MM.1S (cell line): ENCODE data around the gene CYP1A1.
"Not testable (repeated sequence)": the region's sequence is repeated elsewhere in the genome, so short reads cannot be mapped to it uniquely, and the experiment has no call there.

Source experiments
- DNase-seq: peaks from one replicate; pipeline ENCODE4 v3.0.0-alpha.2; 2015
- H2AFZ ChIP-seq: fragments of 300-600 bp; sonication (generic); 2 replicates; pipeline ENCODE4 v1.6.0; 2016; ENCODE audit warnings: antibody characterized with exemption, low read length
- H3F3A ChIP-seq: fragments of 300-600 bp; sonication (generic); 2 replicates; pipeline ENCODE4 v1.6.1; 2016; ENCODE audit warnings: mild to moderate bottlenecking, antibody characterized with exemption, low read length, moderate library complexity, mixed read lengths; ENCODE audit not compliant: insufficient read depth
- H3K27ac ChIP-seq: fragments of 300-600 bp; sonication (generic); 2 replicates; pipeline ENCODE4 v1.5.1; 2016; ENCODE audit warnings: mild to moderate bottlenecking, low read length
- H3K27me3 ChIP-seq: fragments of 300-600 bp; sonication (generic); replicated peaks from 2 replicates; pipeline ENCODE4 v1.6.0; 2016; ENCODE audit warnings: low read length; ENCODE audit not compliant: insufficient read depth
- H3K36me3 ChIP-seq: fragments of 300-600 bp; sonication (generic); replicated peaks from 2 replicates; pipeline ENCODE4 v1.6.1; 2016; ENCODE audit warnings: mild to moderate bottlenecking, low read length, mixed read lengths; ENCODE audit not compliant: insufficient read depth
- H3K4me1 ChIP-seq: fragments of 300-600 bp; sonication (generic); 2 replicates; pipeline ENCODE4 v1.6.1; 2016; ENCODE audit warnings: low read length, mixed read lengths
- H3K4me2 ChIP-seq: fragments of 300-600 bp; sonication (generic); 2 replicates; pipeline ENCODE4 v1.6.0; 2016; ENCODE audit warnings: low read depth, low read length
- H3K4me3 ChIP-seq: fragments of 300-600 bp; sonication (generic); 2 replicates; pipeline ENCODE4 v1.5.1; 2016; ENCODE audit warnings: low read length, mixed read lengths
- H3K79me2 ChIP-seq: fragments of 300-600 bp; sonication (generic); 2 replicates; pipeline ENCODE4 v1.6.1; 2016; ENCODE audit warnings: mixed run types, low read length, mixed read lengths
- H3K9ac ChIP-seq: fragments of 300-600 bp; sonication (generic); 2 replicates; pipeline ENCODE4 v1.6.1; 2016; ENCODE audit warnings: low read length, mixed read lengths
- H3K9me2 ChIP-seq: fragments of 300-600 bp; sonication (generic); replicated peaks from 2 replicates; pipeline ENCODE4 v1.6.1; 2016; ENCODE audit warnings: mild to moderate bottlenecking, low read length, mixed read lengths; ENCODE audit not compliant: insufficient read depth
- H3K9me3 ChIP-seq: fragments of 300-600 bp; sonication (generic); replicated peaks from 2 replicates; pipeline ENCODE4 v1.6.1; 2016; ENCODE audit warnings: mild to moderate bottlenecking, low read length, mixed read lengths; ENCODE audit not compliant: insufficient read depth
- H4K20me1 ChIP-seq: fragments of 300-600 bp; sonication (generic); 2 replicates; pipeline ENCODE4 v1.6.1; 2016; ENCODE audit warnings: mild to moderate bottlenecking, low read length, moderate library complexity, mixed read lengths; ENCODE audit not compliant: insufficient read depth
- EZH2 ChIP-seq: fragments of 300-600 bp; sonication (generic); optimal IDR thresholded peaks from 2 replicates; pipeline ENCODE3; 2017; ENCODE audit warnings: low read depth, mild to moderate bottlenecking, antibody characterized with exemption, low read length, mixed read lengths
- EZH2phosphoT487 ChIP-seq: fragments of 300-600 bp; sonication (generic); IDR thresholded peaks from 2 replicates; pipeline ENCODE4 v1.6.1; 2018; ENCODE audit warnings: antibody characterized with exemption, low read length
- TF ChIP-seq, protein P1 (sequence below): fragments of 300-600 bp; sonication (generic); IDR thresholded peaks from 2 replicates; pipeline ENCODE4 v1.5.1; 2016; ENCODE audit warnings: antibody characterized with exemption, low read length, mixed read lengths

CYP1A1 gene

DNA sequence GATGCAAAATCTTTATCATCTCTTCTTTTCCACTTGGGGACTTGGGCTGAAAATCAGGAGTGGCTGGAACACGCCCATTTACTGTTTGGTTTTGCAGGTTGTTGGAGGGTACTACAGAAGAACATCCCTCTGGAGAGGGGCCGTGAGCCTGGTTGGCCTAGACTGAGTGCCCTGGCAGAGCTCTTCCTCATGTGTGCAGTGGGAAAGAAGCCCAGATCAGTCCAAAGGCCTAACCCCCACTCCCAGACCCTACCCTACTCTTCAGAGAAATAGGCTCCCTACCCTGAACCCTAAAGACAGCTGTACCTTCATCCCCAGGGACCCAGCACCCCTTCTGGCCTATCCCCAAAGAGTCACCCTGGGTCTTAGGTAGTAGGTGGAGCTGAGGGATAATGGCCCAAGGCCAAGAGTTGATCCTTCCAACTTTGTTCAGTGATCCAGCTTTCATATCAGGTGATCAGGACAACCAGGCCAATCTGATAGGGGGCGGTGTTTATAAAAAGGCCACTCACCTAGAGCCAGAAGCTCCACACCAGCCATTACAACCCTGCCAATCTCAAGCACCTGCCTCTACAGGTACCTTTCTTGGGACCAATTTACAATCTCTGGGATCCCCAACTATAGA is 23.1 kb upstream of the CYP1A1 start, which contains the start of gene CYP1A2:
TSS of gene CYP1A2 (plus strand) at position 524 of the 625 bp plus-strand sequence. CDS start 894 bp downstream, outside the sequence.
- TF ChIP-seq, protein P1, sequence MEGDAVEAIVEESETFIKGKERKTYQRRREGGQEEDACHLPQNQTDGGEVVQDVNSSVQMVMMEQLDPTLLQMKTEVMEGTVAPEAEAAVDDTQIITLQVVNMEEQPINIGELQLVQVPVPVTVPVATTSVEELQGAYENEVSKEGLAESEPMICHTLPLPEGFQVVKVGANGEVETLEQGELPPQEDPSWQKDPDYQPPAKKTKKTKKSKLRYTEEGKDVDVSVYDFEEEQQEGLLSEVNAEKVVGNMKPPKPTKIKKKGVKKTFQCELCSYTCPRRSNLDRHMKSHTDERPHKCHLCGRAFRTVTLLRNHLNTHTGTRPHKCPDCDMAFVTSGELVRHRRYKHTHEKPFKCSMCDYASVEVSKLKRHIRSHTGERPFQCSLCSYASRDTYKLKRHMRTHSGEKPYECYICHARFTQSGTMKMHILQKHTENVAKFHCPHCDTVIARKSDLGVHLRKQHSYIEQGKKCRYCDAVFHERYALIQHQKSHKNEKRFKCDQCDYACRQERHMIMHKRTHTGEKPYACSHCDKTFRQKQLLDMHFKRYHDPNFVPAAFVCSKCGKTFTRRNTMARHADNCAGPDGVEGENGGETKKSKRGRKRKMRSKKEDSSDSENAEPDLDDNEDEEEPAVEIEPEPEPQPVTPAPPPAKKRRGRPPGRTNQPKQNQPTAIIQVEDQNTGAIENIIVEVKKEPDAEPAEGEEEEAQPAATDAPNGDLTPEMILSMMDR: no peak
- TF ChIP-seq EZH2 (no peak), EZH2phosphoT487 (no peak)
- H3K27ac ChIP-seq: no peak within 1 kb of the TSS
- no peak within 1 kb of the TSS for H2AFZ ChIP-seq
- no peaks in the 10 kb centered on the region for H3K9me2 ChIP-seq
- H3K9me3 ChIP-seq: no peaks in the 10 kb centered on the region
- no peaks in the 10 kb centered on the region for H3K36me3 ChIP-seq
- no peak within 1 kb of the TSS for H3K4me3 ChIP-seq
- no peaks in the 10 kb centered on the region for H3K4me1 ChIP-seq
- H3K79me2 ChIP-seq: no peaks in the 10 kb centered on the region
- no peaks in the 10 kb centered on the region for H4K20me1 ChIP-seq
- no peak within 1 kb of the TSS for H3K9ac ChIP-seq
- no peak within 1 kb of the TSS for H3K4me2 ChIP-seq
- DNase-seq: no peak
- H3K27me3 ChIP-seq: no peaks in the 10 kb centered on the region; the same call in 1 of the 2 replicates
- H3F3A ChIP-seq: no peaks in the 10 kb centered on the region

DNA sequence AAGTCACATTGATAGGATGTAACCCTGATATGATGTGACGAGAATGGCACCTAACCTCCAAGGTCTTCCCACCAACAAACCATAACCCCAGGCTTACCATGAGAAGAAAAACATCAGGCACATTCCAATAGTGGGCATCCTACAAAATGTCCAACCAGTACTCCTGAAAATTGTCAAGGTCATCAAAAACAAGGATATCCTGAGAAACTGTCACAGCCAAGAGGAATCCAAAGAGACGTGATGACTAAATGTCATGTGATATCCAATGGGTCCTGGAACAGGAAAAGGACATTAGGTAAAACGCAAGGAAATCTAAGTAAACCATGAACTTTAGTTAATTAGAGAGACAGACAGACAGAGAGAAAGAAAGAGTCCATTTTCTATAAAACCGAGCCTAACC is 21.1 kb upstream of the CYP1A1 start:
- no peak for TF ChIP-seq EZH2phosphoT487
- TF ChIP-seq EZH2: no peak
- TF ChIP-seq, protein P1: no peak
- Histone ChIP-seq H2AFZ (no peak overlapping the region), H3F3A (no peaks in the 10 kb centered on the region), H3K27me3 (peaks cover 3% of the 10 kb centered on the region; the same call in 1 of the 2 replicates), H3K4me3 (no peak overlapping the region), H3K4me1 (no peaks in the 10 kb centered on the region), H3K9me2 (no peaks in the 10 kb centered on the region), H3K9ac (no peak overlapping the region), H4K20me1 (no peaks in the 10 kb centered on the region), H3K9me3 (no peaks in the 10 kb centered on the region), H3K4me2 (no peak overlapping the region), H3K79me2 (no peaks in the 10 kb centered on the region), H3K27ac (no peak overlapping the region), H3K36me3 (no peaks in the 10 kb centered on the region)
- no peak for DNase-seq

DNA sequence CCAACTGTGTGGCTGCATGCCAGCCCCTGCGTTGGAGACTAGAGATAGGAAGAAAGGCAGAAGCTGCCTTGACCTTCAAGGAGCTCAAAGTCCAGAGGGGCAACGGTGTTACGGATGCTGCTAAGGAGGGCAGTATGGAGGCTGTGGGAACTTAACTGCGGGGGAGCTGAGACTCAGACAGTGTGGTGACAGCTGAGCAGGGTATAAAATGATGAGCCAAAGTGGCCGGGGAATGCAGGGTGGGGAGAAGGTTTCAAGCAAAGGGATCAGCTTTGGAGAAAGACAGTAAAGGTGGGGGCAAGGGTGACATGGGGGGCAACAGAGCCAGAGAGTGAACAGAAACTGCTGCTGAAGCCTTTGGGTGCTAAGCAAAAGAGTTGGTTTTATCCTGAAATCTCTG is 17.1 kb upstream of the CYP1A1 start:
- H3K4me1 ChIP-seq: no peaks in the 10 kb centered on the region
- H3K79me2 ChIP-seq: no peaks in the 10 kb centered on the region
- H3F3A ChIP-seq: no peaks in the 10 kb centered on the region
- H3K9ac ChIP-seq: no peak overlapping the region
- no peak overlapping the region for H3K4me2 ChIP-seq
- no peak for TF ChIP-seq EZH2phosphoT487
- TF ChIP-seq, protein P1: no peak
- no peak for TF ChIP-seq EZH2
- H3K4me3 ChIP-seq: no peak overlapping the region
- H3K27me3 ChIP-seq: peaks cover 11% of the 10 kb centered on the region
- no peaks in the 10 kb centered on the region for H3K36me3 ChIP-seq
- H4K20me1 ChIP-seq: no peaks in the 10 kb centered on the region
- no peak for DNase-seq
- no peak overlapping the region for H3K27ac ChIP-seq
- H3K9me2 ChIP-seq: no peaks in the 10 kb centered on the region
- H2AFZ ChIP-seq: no peak overlapping the region
- no peaks in the 10 kb centered on the region for H3K9me3 ChIP-seq

DNA sequence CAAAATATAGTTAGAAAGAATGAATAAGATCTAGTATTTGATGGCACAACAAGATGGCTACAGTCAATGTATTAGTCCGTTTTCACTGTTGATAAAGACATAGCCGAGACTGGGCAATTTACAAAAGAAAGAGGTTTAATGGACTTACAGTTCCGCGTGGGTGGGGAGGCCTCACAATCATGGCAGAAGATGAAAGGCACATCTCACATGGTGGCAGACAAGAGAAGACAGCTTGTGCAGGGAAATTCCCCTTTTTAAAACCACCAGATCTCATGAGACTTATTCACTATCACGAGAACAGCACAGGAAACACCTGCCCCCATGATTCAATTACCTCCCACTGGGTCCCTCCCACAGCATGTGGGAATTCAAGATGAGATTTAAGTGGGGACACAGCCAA is 12.9 kb upstream of the CYP1A1 start:
- H3K27me3 ChIP-seq: peaks cover 29% of the 10 kb centered on the region
- not testable (repeated sequence) for DNase-seq, H3K4me2 ChIP-seq

More for the DNA sequence above, 12.9 kb upstream of the CYP1A1 start:
- not testable (repeated sequence) for H3K4me1 ChIP-seq, H3K9me2 ChIP-seq, H3K36me3 ChIP-seq, H3K9me3 ChIP-seq, H4K20me1 ChIP-seq, H3K79me2 ChIP-seq, H3K27ac ChIP-seq, H3K9ac ChIP-seq, H3K4me3 ChIP-seq, H3F3A ChIP-seq, H2AFZ ChIP-seq
